ENCODE measurements around the gene SPEG.

The SPEG gene

DNA sequence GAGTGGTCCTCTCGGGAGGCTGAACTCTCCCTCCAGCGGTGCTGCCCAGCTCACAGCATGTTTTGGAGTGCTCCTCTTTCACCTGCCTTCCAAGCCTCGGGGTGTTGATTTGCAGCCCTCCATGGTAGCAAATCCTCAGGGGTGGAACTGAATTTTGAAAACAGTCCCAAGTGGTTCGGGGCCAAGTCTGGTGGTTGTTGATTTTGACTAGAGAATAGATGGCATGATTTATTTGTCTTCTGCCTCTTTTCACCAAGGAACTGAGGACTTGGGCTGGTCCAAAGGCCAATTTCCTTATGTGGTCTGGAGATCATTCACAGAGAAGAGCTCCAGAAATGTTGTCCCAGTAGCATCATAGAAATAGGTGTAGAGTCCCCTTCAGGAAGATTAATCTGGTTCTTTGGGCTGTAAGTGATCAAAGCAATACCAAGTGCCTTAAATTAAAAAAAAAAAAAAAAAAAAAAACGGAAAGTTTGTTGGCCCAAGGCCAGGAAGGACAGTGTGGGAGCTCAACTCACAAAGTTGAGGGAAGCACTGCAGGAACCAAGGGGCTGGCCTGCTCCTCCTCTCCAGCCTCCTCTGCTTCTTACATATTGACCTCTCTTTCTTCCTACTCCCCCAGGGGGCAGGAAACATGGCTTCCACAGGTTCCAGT lies 18.9 kb upstream of the SPEG start:
- no peak overlapping the region for H3K27ac ChIP-seq
- no peak for TF ChIP-seq ZFX (IDR thresholded peaks at IDR 0.05)
- TF ChIP-seq, protein P1, sequence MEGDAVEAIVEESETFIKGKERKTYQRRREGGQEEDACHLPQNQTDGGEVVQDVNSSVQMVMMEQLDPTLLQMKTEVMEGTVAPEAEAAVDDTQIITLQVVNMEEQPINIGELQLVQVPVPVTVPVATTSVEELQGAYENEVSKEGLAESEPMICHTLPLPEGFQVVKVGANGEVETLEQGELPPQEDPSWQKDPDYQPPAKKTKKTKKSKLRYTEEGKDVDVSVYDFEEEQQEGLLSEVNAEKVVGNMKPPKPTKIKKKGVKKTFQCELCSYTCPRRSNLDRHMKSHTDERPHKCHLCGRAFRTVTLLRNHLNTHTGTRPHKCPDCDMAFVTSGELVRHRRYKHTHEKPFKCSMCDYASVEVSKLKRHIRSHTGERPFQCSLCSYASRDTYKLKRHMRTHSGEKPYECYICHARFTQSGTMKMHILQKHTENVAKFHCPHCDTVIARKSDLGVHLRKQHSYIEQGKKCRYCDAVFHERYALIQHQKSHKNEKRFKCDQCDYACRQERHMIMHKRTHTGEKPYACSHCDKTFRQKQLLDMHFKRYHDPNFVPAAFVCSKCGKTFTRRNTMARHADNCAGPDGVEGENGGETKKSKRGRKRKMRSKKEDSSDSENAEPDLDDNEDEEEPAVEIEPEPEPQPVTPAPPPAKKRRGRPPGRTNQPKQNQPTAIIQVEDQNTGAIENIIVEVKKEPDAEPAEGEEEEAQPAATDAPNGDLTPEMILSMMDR (conservative IDR thresholded peaks at IDR 0.05), result no peak

DNA sequence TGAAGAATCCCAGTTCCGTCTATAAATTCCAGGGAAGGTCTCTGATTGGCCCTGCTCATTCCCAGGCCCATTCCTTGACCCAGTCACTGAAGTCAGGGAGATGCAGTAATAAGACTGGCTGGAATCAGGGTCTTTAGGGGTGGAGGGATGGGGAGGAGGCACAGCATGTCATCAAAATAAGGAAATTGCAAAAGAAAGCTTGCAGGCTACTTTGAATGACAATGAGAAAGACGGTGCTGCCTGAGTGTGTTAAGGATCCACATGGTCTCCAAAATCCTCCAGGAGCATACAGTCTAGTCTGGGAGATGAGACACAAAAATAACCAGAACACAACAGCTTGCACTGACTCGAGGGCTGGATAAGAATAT lies 18.4 kb upstream of the SPEG start:
- H3K27ac ChIP-seq, result no peak overlapping the region
- no peak for TF ChIP-seq ZFX (IDR thresholded peaks at IDR 0.05)
- TF ChIP-seq, protein P1 (conservative IDR thresholded peaks at IDR 0.05), result no peak

DNA sequence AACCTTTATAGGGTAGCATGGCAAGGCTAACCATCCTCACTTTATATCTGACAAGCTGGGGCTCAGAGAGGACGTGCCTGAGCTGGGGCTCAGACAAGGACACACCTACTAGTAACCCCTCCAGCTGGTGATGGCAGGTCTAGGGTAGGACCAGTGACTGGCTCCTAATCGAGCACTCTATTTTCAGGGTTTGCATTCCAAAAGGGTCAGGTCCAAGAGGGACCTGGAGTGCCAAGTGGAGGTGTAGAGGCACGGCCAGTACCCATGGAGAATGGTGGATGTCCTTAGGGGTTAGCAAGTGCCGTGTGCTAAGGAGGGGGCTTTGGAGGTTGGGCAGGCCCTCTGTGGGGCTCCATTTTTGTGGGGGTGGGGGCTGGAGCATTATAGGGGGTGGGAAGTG lies 17.7 kb upstream of the SPEG start:
- no peak for TF ChIP-seq ZFX (IDR thresholded peaks at IDR 0.05)
- TF ChIP-seq, protein P1 (conservative IDR thresholded peaks at IDR 0.05), result no peak
- no peak overlapping the region for H3K27ac ChIP-seq

DNA sequence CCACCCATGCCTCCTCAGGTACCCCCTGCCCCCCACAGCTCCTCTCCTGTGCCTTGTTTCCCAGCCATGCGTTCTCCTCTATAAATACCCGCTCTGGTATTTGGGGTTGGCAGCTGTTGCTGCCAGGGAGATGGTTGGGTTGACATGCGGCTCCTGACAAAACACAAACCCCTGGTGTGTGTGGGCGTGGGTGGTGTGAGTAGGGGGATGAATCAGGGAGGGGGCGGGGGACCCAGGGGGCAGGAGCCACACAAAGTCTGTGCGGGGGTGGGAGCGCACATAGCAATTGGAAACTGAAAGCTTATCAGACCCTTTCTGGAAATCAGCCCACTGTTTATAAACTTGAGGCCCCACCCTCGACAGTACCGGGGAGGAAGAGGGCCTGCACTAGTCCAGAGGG lies 17.3 kb upstream of the SPEG start:
- no peak for TF ChIP-seq ZFX (IDR thresholded peaks at IDR 0.05)
- TF ChIP-seq, protein P1 (conservative IDR thresholded peaks at IDR 0.05), result no peak
- no peak overlapping the region for H3K27ac ChIP-seq

DNA sequence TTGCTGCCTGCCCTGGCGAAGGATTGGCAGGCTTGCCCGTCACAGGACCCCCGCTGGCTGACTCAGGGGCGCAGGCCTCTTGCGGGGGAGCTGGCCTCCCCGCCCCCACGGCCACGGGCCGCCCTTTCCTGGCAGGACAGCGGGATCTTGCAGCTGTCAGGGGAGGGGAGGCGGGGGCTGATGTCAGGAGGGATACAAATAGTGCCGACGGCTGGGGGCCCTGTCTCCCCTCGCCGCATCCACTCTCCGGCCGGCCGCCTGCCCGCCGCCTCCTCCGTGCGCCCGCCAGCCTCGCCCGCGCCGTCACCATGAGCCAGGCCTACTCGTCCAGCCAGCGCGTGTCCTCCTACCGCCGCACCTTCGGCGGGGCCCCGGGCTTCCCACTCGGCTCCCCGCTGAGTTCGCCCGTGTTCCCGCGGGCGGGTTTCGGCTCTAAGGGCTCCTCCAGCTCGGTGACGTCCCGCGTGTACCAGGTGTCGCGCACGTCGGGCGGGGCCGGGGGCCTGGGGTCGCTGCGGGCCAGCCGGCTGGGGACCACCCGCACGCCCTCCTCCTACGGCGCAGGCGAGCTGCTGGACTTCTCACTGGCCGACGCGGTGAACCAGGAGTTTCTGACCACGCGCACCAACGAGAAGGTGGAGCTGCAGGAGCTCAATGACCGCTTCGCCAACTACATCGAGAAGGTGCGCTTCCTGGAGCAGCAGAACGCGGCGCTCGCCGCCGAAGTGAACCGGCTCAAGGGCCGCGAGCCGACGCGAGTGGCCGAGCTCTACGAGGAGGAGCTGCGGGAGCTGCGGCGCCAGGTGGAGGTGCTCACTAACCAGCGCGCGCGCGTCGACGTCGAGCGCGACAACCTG lies 16.3 kb upstream of the SPEG start, which contains the start of gene DES:
DES (plus strand) TSS at position 223 of the 857 bp plus-strand sequence; CDS start at position 309, 86 bp downstream.
- H3K27ac ChIP-seq, result no peak within 1 kb of the TSS
- TF ChIP-seq, protein P1 (conservative IDR thresholded peaks at IDR 0.05), result no peak
- TF ChIP-seq ZFX (IDR thresholded peaks at IDR 0.05), result no peak

DNA sequence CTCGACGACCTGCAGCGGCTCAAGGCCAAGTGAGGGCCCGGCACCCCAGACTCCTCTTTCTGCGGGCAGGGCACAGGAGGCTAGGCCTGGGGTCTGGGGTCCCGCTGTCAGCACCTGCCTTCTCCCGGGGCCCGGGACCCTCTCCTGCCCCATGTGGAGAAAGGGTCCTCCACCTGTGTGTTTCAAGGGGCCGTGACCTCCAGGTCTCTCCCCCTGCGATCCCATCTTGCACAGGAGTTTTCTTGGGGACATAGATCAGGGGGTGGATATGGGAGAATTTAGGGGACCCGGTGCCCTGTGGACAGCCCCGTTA lies 15.7 kb upstream of the SPEG start:
- TF ChIP-seq ZFX (IDR thresholded peaks at IDR 0.05), result no peak
- TF ChIP-seq, protein P1 (conservative IDR thresholded peaks at IDR 0.05), result no peak
- no peak overlapping the region for H3K27ac ChIP-seq

All from C4-2B (cell line).